GM10248 (cell line): ENCODE results near the gene CASTOR1.

Experiments
- CTCF ChIA-PET: fragments of 300-600 bp; sonication (Branson Sonifier 250); formaldehyde crosslinking; extraction: SDS; loops from one replicate; lab custom pipeline; 2021; ENCODE audit warnings: antibody characterized with exemption; lab: Yijun Ruan, JAX
- POLR2A ChIA-PET: fragments of 350-650 bp; sonication (Branson Sonifier 250); formaldehyde crosslinking; extraction: SDS; loops from one replicate; lab custom pipeline; 2020; ENCODE audit warnings: antibody characterized with exemption; lab: Yijun Ruan, JAX
- DNase-seq: peaks from one replicate; pipeline ENCODE4 v3.0.0; 2012; ENCODE audit errors: extremely low spot score
- TF ChIP-seq, protein P1 (sequence below): IDR thresholded peaks from 2 replicates; pipeline ENCODE4 v1.5.1; 2012; ENCODE audit warnings: mild to moderate bottlenecking, low read depth; ENCODE audit errors: extremely low read depth, missing control alignments, control extremely low read depth

CASTOR1 gene

DNA sequence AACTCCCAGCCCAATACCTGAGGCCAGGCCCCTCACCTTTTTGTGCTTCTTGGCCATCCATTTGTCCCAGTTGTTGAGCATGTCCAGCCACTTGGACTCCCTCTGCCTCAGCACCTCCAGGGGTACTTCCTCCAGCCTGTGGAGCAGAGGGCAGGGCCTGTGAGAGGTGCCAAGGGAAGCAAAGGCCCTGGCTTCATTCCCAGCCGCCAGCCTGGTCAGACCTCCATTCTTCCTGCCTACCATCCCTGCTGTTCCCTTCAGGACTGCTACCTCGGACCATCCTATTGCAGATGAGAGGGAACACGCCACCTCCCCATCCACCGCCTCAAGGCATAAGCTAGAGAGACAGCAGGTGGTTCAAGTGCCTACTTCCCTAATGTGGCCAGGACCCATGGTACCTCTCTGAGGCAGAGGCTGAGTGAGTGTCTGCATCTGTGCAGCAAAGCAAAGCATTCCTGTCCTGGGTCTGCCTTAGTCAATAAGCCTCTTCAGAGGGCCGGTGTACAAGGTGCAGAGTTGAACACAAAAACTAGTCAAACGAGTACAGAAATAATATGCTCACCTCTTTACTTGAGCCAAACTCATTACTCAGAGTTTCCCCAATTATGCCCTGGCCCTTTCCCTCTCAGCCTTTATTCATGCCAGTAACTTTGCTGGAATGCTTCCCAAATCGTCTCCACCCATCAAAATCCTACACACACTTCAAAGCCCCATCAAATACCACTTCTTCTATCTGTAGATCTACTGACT lies 15.4 kb upstream of the CASTOR1 start:
- CTCF ChIA-PET, result interaction anchor here (1.0 to 22.3 kb wide), 4 partner anchors 11 to 83 kb away, joined by 4 to 268 read pairs (median 6); partner anchors contain the start of genes CASTOR1 and RNF215
- TF ChIP-seq, protein P1, sequence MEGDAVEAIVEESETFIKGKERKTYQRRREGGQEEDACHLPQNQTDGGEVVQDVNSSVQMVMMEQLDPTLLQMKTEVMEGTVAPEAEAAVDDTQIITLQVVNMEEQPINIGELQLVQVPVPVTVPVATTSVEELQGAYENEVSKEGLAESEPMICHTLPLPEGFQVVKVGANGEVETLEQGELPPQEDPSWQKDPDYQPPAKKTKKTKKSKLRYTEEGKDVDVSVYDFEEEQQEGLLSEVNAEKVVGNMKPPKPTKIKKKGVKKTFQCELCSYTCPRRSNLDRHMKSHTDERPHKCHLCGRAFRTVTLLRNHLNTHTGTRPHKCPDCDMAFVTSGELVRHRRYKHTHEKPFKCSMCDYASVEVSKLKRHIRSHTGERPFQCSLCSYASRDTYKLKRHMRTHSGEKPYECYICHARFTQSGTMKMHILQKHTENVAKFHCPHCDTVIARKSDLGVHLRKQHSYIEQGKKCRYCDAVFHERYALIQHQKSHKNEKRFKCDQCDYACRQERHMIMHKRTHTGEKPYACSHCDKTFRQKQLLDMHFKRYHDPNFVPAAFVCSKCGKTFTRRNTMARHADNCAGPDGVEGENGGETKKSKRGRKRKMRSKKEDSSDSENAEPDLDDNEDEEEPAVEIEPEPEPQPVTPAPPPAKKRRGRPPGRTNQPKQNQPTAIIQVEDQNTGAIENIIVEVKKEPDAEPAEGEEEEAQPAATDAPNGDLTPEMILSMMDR, result no peak
- POLR2A ChIA-PET, result interaction anchor here (0.5 kb wide), 1 partner anchor 59 kb away, joined by 3 read pairs; no protein-coding TSS in a partner anchor
- DNase-seq, result peak; percentile 40

DNA sequence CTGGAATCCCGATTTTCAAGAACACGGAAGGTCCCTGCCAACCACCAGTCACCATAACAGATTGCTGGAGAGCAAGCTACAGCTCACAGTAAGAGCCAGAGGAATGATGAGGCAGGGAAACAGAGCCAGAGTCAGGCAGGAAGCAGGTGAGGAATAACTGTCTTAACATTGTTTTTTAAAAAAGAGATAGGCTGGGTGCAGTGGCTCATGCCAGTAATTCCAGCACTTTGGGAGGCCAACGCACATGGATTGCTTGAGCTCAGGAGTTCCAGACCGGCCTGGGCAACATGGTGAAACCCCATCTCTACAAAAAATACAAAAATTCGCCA lies 13.5 kb upstream of the CASTOR1 start:
- ChIA-PET CTCF (interaction anchor here (1.1 to 22.3 kb wide), 4 partner anchors 10 to 46 kb away, joined by 3 to 268 read pairs (median 4); partner anchors contain the start of gene CASTOR1), POLR2A (no interaction called here)
- no peak for DNase-seq

GRCh38 chr22:30301995-30302809 lies 12.9 kb upstream of the CASTOR1 start:
- no peak for DNase-seq
- TF ChIP-seq, protein P1, result no peak
- CTCF ChIA-PET, result interaction anchor here (1.1 to 22.3 kb wide), 4 partner anchors 11 to 47 kb away, joined by 3 to 268 read pairs (median 4); partner anchors contain the start of gene CASTOR1
- POLR2A ChIA-PET, result no interaction called here

More for the DNA sequence above, 13.5 kb upstream of the CASTOR1 start:
- TF ChIP-seq, protein P1, result no peak

DNA sequence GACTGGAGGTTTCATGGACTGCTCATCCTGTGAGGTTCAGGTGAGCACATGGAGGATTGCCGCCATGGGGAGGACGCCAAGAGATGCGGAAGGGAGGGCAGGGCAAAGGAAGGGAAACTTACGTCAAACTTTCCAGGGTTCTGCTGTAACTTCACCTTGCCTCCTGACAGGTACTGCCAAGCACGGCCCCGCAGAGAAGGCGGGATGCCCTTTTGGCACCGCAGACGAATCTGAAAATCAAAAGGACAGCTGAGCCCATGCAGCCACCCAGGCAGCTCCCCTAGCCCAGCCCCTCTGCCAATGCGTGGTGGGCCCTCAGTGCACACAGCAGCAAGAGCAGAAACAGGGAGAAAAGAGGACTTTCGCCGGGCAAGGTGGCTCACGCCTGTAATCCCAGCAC lies 10.0 kb upstream of the CASTOR1 start:
- TF ChIP-seq, protein P1, result no peak
- POLR2A ChIA-PET, result no interaction called here
- DNase-seq, result no peak
- CTCF ChIA-PET, result interaction anchor here (22.3 kb wide), 1 partner anchor 12 kb away, joined by 268 read pairs; the partner anchor contains the start of gene CASTOR1

DNA sequence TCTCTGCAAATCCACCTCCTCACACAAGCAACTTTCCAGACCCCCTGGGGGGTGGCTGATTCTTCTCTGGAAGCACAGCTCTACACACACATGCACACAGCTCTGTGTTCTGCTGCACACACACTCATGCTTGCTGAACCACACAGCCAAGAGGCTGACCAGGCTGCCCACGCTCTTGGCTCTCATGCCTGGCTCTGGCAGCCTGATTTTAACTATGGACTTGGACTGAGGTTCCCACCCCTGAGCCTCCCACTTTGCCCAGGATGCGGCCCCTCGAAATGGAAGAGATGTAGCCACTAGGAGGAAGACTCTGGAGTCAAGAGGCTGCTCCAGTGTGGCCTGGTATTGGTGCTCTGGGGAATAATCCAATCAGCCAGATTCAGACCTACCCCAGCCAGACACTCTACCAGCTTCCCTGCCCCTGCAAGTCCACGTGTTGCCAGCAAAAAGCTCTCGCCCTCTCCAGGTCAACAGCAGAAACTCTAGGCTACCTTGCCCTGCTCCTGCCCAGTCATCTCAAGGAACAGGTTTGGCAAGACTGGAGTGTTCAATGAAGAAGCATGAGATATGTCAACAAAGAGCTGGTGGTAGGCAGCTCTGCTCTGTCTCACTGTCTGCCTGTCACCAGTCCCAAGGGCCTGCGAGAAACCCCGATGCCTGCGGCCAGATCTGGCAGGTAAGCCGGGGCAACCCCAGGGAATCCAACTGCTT lies 8.8 kb upstream of the CASTOR1 start:
- CTCF ChIA-PET, result interaction anchor here (1.0 to 22.3 kb wide), 4 partner anchors 9 to 42 kb away, joined by 3 to 268 read pairs (median 7); partner anchors contain the start of gene CASTOR1
- TF ChIP-seq, protein P1, result no peak
- no peak for DNase-seq
- POLR2A ChIA-PET, result no interaction called here

- CTCF ChIA-PET, result interaction anchor here (1.0 to 22.3 kb wide), 4 partner anchors 10 to 42 kb away, joined by 3 to 268 read pairs (median 7); partner anchors contain the start of gene CASTOR1
- POLR2A ChIA-PET, result no interaction called here
- no peak for DNase-seq
- TF ChIP-seq, protein P1, result no peak
Measured at GRCh38 chr22:30297276-30297990, 8.1 kb upstream of the CASTOR1 start.
